Activated CD4-positive, alpha-beta memory T cell treated with anti-CD3 and anti-CD28 coated beads, Interleukin-2, amount 10 ng/mL, durations not matched to agents 7 days and 5 days (primary cell): Measurements from ENCODE around the gene PDCD4. TPM values are rescaled to one million over a fixed set of nuclear protein-coding genes. Genes with fewer than 3 reads are reported as not detected.

ENCODE experiments used
- CTCF ChIA-PET: fragments of 350-600 bp; sonication (Branson Sonifier 250); formaldehyde crosslinking; loops from one replicate; lab custom pipeline; 2021; ENCODE audit warnings: antibody characterized with exemption, inconsistent platforms; lab: Charles Lee
- POLR2A ChIA-PET: fragments of 350-600 bp; sonication (Branson Sonifier 250); formaldehyde crosslinking; loops from one replicate; lab custom pipeline; 2021; ENCODE audit warnings: antibody characterized with exemption; lab: Charles Lee
- DNase-seq: peaks from one replicate; pipeline ENCODE4 v3.0.0-alpha.2; 2020
- H3K27ac Mint-ChIP-seq: one replicate; pipeline ENCODE4 v1.8.0; 2021; ENCODE audit warnings: mild to moderate bottlenecking, mixed read lengths
- H3K27me3 Mint-ChIP-seq: one replicate; pipeline ENCODE4 v1.8.0; 2021; ENCODE audit warnings: mixed read lengths
- H3K36me3 Mint-ChIP-seq: one replicate; pipeline ENCODE4 v1.8.0; 2021; ENCODE audit warnings: low read depth, mixed read lengths
- H3K4me1 Mint-ChIP-seq: one replicate; pipeline ENCODE4 v1.8.0; 2021; ENCODE audit warnings: mixed read lengths
- H3K4me3 Mint-ChIP-seq: one replicate; pipeline ENCODE4 v1.8.0; 2021; ENCODE audit warnings: mild to moderate bottlenecking, mixed read lengths
- H3K9me3 Mint-ChIP-seq: one replicate; pipeline ENCODE4 v1.8.0; 2021; ENCODE audit warnings: mixed read lengths
- total RNA-seq, 2 experiments: library from RNA; stranded (reverse); gene quantifications; one replicate each; pipeline ENCODE4 v1.2.3, GENCODE V29; 2021

Gene PDCD4
- total RNA-seq, 2 experiments from 2014 or later, result 105 to 109 TPM

- Mint-ChIP-seq H3K27me3 (no peaks in the 10 kb centered on the region), H3K27ac (peak within 1 kb of the TSS; percentile 97), H3K4me1 (peaks cover 40% of the 10 kb centered on the region), H3K9me3 (no peaks in the 10 kb centered on the region), H3K36me3 (peaks cover 3% of the 10 kb centered on the region), H3K4me3 (peak within 1 kb of the TSS; percentile 90)
- no peak for DNase-seq
- ChIA-PET POLR2A (interaction anchor here (0.6 to 3.5 kb wide), 30 partner anchors 9 to 1528 kb away, joined by 3 to 41 read pairs (median 4); partner anchors contain the start of genes PDCD4, SMNDC1, VTI1A and ZDHHC6), CTCF (interaction anchor here (0.6 to 3.5 kb wide), 12 partner anchors 9 to 360 kb away, joined by 3 to 14 read pairs (median 4); partner anchors contain the start of gene PDCD4)
Measured at GRCh38 chr10:110918643-110919348, 47.1 kb downstream of the PDCD4 start, which contains the start of gene BBIP1. TSS of gene BBIP1 (minus strand) at chr10:110919180. CDS start at chr10:110918157, 1,023 bp downstream.

GRCh38 chr10:110919349-110919931 is 47.7 kb downstream of the PDCD4 start, which contains the start of gene SHOC2:
TSS of gene SHOC2 (plus strand) at chr10:110919604. CDS start at chr10:110964359, 44,755 bp downstream.
- H3K27ac Mint-ChIP-seq, result peak within 1 kb of the TSS; percentile 97
- peaks cover 45% of the 10 kb centered on the region for H3K4me1 Mint-ChIP-seq
- peaks cover 7% of the 10 kb centered on the region for H3K36me3 Mint-ChIP-seq
- peak; percentile 99 for DNase-seq
- no peaks in the 10 kb centered on the region for H3K9me3 Mint-ChIP-seq
- POLR2A ChIA-PET, result interaction anchor here (0.6 to 3.5 kb wide), 28 partner anchors 9 to 1528 kb away, joined by 3 to 41 read pairs (median 5); partner anchors contain the start of genes PDCD4, SMNDC1, VTI1A and ZDHHC6
- H3K4me3 Mint-ChIP-seq, result peak within 1 kb of the TSS; percentile 90
- H3K27me3 Mint-ChIP-seq, result no peaks in the 10 kb centered on the region
- CTCF ChIA-PET, result interaction anchor here (0.6 to 3.5 kb wide), 11 partner anchors 8 to 361 kb away, joined by 3 to 14 read pairs (median 5); partner anchors contain the start of gene PDCD4

GRCh38 chr10:110919971-110920881 is 48.5 kb downstream of the PDCD4 start:
- ChIA-PET CTCF (interaction anchor here (1.6 kb wide), 1 partner anchor 17 kb away, joined by 6 read pairs; no protein-coding TSS in a partner anchor), POLR2A (interaction anchor here (0.6 to 1.1 kb wide), 4 partner anchors 9 to 503 kb away, joined by 3 to 4 read pairs (median 3); no protein-coding TSS in a partner anchor)
- H3K9me3 Mint-ChIP-seq, result no peaks in the 10 kb centered on the region
- peak overlapping the region; percentile 76 for H3K27ac Mint-ChIP-seq
- peaks cover 46% of the 10 kb centered on the region for H3K4me1 Mint-ChIP-seq
- peak overlapping the region; percentile 90 for H3K4me3 Mint-ChIP-seq
- no peaks in the 10 kb centered on the region for H3K27me3 Mint-ChIP-seq
- peak; percentile 28 for DNase-seq
- peaks cover 7% of the 10 kb centered on the region for H3K36me3 Mint-ChIP-seq

- no peak overlapping the region for H3K4me3 Mint-ChIP-seq
- POLR2A ChIA-PET, result no interaction called here
- no peak overlapping the region for H3K27ac Mint-ChIP-seq
Measured at GRCh38 chr10:110923856-110924493, 52.2 kb downstream of the PDCD4 start.

GRCh38 chr10:110927461-110927860 is 55.7 kb downstream of the PDCD4 start:
- CTCF ChIA-PET, result interaction anchor here (1.7 kb wide), 1 partner anchor 9 kb away, joined by 5 read pairs; the partner anchor contains the start of genes BBIP1 and SHOC2
- DNase-seq, result no peak
- no peaks in the 10 kb centered on the region for H3K27me3 Mint-ChIP-seq
- H3K9me3 Mint-ChIP-seq, result no peaks in the 10 kb centered on the region
- POLR2A ChIA-PET, result interaction anchor here (0.9 to 2.0 kb wide), 2 partner anchors 9 to 29 kb away, joined by 3 to 13 read pairs; partner anchors contain the start of genes BBIP1 and SHOC2
- no peak overlapping the region for H3K27ac Mint-ChIP-seq
- H3K4me1 Mint-ChIP-seq, result peaks cover 25% of the 10 kb centered on the region
- H3K4me3 Mint-ChIP-seq, result no peak overlapping the region
- peaks cover 7% of the 10 kb centered on the region for H3K36me3 Mint-ChIP-seq

More at GRCh38 chr10:110923856-110924493, 52.2 kb downstream of the PDCD4 start:
- Mint-ChIP-seq H3K27me3 (no peaks in the 10 kb centered on the region), H3K36me3 (peaks cover 9% of the 10 kb centered on the region), H3K9me3 (no peaks in the 10 kb centered on the region), H3K4me1 (peaks cover 41% of the 10 kb centered on the region)
- CTCF ChIA-PET, result no interaction called here
- no peak for DNase-seq

GRCh38 chr10:110931769-110932381 is 60.1 kb downstream of the PDCD4 start:
- no peak for DNase-seq
- Mint-ChIP-seq H3K36me3 (peaks cover 7% of the 10 kb centered on the region), H3K4me1 (peaks cover 2% of the 10 kb centered on the region), H3K9me3 (no peaks in the 10 kb centered on the region), H3K27ac (no peak overlapping the region), H3K27me3 (no peaks in the 10 kb centered on the region), H3K4me3 (no peak overlapping the region)
- ChIA-PET POLR2A (no interaction called here), CTCF (no interaction called here)

- no peaks in the 10 kb centered on the region for H3K4me1 Mint-ChIP-seq
- no peaks in the 10 kb centered on the region for H3K27me3 Mint-ChIP-seq
- H3K27ac Mint-ChIP-seq, result no peak overlapping the region
- H3K9me3 Mint-ChIP-seq, result no peaks in the 10 kb centered on the region
- no peak for DNase-seq
- peaks cover 10% of the 10 kb centered on the region for H3K36me3 Mint-ChIP-seq
- H3K4me3 Mint-ChIP-seq, result no peak overlapping the region
- ChIA-PET POLR2A (no interaction called here), CTCF (no interaction called here)
Measured at GRCh38 chr10:110932505-110933180, 60.9 kb downstream of the PDCD4 start.

- POLR2A ChIA-PET, result interaction anchor here (1.9 kb wide), 1 partner anchor 18 kb away, joined by 6 read pairs; the partner anchor contains the start of genes BBIP1 and SHOC2
- peaks cover 3% of the 10 kb centered on the region for H3K9me3 Mint-ChIP-seq
- H3K27ac Mint-ChIP-seq, result no peak overlapping the region
- H3K36me3 Mint-ChIP-seq, result peaks cover 18% of the 10 kb centered on the region
- no peak for DNase-seq
- no peak overlapping the region for H3K4me3 Mint-ChIP-seq
- no peaks in the 10 kb centered on the region for H3K4me1 Mint-ChIP-seq
- no peaks in the 10 kb centered on the region for H3K27me3 Mint-ChIP-seq
- CTCF ChIA-PET, result interaction anchor here (1.7 kb wide), 1 partner anchor 16 kb away, joined by 6 read pairs; no protein-coding TSS in a partner anchor
Measured at GRCh38 chr10:110936757-110937156, 65.0 kb downstream of the PDCD4 start.

- Mint-ChIP-seq H3K9me3 (peaks cover 4% of the 10 kb centered on the region), H3K27me3 (no peaks in the 10 kb centered on the region), H3K27ac (no peak overlapping the region), H3K36me3 (peaks cover 42% of the 10 kb centered on the region), H3K4me3 (no peak overlapping the region), H3K4me1 (no peaks in the 10 kb centered on the region)
- no peak for DNase-seq
- POLR2A ChIA-PET, result interaction anchor here (0.9 kb wide), 1 partner anchor 20 kb away, joined by 3 read pairs; the partner anchor contains the start of genes BBIP1 and SHOC2
- CTCF ChIA-PET, result no interaction called here
Measured at GRCh38 chr10:110939419-110939818, 67.7 kb downstream of the PDCD4 start.

GRCh38 chr10:110944792-110945396 is 73.2 kb downstream of the PDCD4 start:
- H3K4me3 Mint-ChIP-seq, result no peak overlapping the region
- POLR2A ChIA-PET, result no interaction called here
- CTCF ChIA-PET, result no interaction called here

More at GRCh38 chr10:110944792-110945396, 73.2 kb downstream of the PDCD4 start:
- H3K36me3 Mint-ChIP-seq, result peaks cover 53% of the 10 kb centered on the region
- H3K4me1 Mint-ChIP-seq, result peaks cover 11% of the 10 kb centered on the region
- no peak for DNase-seq
- H3K27me3 Mint-ChIP-seq, result no peaks in the 10 kb centered on the region
- no peak overlapping the region for H3K27ac Mint-ChIP-seq
- peaks cover 8% of the 10 kb centered on the region for H3K9me3 Mint-ChIP-seq
